ENCODE measurements around the gene TUSC2.

The TUSC2 gene

DNA sequence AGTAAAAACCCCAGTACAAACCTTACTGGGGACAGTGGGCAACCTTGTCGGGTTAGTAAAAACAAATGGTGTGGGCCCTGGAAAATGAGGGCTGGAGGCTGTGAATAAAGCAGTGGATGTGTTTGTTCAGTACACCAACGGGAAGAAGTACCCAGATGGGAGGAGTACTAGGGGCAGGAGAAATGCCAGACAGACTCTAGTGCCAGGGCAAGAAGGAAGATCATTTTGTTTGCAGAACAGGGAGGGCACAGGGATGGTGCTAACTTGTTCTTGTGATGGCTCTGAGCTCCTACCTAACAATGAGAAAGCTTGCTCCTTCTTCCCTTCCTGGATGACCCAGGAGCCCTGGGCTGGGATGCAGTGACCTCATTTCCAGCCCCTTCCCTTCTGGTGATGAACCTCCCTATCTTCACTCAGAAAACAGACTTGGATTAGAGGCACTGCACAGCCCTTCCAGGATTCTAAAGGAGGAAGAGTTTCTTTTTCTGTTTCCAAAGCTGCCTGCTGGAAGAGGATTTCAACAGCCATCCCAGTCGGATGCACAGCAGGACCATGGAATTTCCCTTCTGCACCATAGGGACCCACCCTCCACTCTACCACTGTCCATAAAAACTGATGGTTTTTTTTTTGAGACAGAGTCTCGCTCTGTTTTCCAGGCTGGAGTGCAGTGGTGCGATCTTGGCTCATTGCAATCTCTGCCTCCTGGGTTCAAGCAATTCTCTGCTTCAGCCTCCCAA lies 6.5 kb upstream of the TUSC2 start:
- no peak for DNase-seq

- no peak for DNase-seq
Measured at GRCh38 chr3:50333744-50334328, 5.8 kb upstream of the TUSC2 start.

DNA sequence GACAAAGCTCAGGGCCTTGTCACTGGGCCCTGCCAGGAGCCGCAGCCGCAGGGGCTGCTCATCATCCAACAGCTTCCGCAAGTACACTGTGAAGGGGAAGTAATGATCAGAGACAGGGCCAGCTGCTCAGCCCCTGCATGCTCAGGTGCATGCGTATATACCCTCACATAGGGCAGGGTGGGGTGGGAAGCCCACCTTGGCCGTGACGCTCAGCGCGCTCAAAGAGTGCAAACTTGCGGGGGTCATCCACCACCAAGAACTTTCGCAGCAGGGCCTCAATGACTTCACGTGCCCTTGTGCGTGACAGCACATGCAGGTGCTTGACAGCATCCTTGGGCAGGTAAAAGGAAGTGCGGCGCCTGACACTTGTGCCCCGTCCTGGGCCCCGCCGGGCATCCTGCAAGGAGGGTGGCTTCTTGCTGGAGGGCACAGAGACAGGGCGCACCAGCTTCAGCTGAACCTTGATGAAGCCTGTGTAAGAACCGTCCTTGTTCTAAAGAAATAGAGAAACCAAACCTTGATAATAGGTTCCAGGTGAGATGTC lies 3.4 kb upstream of the TUSC2 start:
- DNase-seq, result no peak

GRCh38 chr3:50330330-50330729 lies 2.3 kb upstream of the TUSC2 start:
- no peak for DNase-seq

- DNase-seq, result no peak
Measured at GRCh38 chr3:50327129-50327528, 894 bp downstream of the TUSC2 start.

DNA sequence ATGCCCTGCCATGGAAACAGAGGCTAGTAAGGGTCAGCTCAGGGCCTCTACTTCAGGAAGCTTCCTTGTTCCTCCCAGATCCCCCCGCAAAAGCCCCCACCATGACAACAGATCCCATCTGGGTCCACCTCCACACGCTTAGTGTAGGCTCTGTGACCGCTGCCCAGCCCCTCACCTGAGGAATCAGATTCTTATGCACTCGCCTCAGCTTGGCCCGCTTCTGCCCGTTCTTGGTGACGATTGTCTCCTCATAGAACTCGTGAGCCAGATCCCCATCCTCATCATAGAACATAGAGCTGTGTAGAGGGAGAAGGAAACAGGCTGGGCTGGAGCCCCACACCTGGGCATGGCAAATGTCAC lies 1.9 kb downstream of the TUSC2 start:
- DNase-seq, result no peak

GRCh38 chr3:50325497-50326181 lies 2.4 kb downstream of the TUSC2 start:
- no peak for DNase-seq

GRCh38 chr3:50325113-50325480 lies 2.9 kb downstream of the TUSC2 start:
- no peak for DNase-seq

DNA sequence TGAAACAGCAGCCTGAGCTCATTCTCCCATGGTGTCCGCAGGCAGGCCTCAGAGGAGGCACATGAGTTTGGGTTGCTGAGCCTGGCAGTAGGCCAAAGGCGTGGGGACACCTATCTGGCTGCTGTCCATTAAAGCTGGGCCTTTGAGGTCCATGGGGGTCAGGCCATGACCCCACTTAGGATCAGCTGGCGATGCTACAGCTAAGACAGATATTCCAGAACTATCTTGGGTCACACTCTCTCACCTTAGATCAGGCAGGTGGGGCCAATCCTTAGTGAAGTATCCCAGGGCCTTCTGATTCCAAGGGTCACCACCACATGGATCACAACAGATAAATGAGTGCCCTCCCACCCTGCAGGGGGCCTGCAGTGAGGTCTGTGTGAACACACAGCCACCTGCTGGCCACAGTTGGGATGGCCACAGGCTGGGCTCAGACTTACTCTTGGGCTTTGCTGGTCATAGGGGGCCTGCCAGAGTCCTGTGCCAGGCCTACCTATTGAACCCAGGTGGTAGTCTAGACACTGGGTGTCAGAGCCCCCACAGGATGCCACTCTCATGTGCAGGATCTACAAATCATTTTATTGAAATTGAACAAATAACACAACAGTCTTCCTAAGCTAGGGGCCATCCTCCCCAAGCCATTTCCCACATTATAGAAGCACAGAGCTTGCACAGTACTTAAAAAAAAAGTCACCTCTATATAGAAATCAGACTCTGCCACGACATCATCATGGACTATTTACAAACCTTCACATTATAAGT lies 3.5 kb downstream of the TUSC2 start:
- DNase-seq, result no peak

- DNase-seq, result no peak
Measured at GRCh38 chr3:50323614-50324199, 4.3 kb downstream of the TUSC2 start.

DNA sequence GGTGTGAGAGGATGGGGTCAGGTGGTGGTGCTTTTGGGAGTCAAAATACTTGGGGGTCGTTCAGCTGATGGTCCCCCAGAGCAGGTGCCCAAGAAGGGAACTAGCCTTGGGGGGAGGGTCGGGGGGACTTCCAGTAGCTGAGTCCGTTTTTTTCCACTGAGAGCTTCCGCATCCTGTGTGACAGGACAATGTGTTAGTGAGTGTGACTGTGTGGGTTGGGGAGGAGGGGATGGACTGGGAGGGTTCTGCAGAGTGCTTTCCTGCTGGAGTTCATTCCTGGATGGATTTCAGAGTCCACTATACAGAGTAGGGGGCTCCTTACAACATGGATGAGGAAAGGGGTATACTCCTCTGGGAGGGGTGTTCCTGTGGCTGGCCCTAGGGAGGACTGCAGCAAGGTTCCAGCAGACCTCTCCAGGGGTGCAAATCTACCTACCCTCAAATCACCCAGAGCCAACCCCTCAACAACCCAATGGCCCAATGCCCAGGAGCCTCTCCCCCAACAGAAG lies 4.9 kb downstream of the TUSC2 start:
- DNase-seq, result no peak

- DNase-seq, result no peak
Measured at GRCh38 chr3:50322386-50323091, 5.5 kb downstream of the TUSC2 start, which contains the start of gene HYAL2. Gene HYAL2, minus strand, starts transcription at chr3:50322745. Its CDS starts 2,256 bp downstream, at chr3:50320489.

GRCh38 chr3:50322115-50322385 lies 6.0 kb downstream of the TUSC2 start:
- no peak for DNase-seq

DNA sequence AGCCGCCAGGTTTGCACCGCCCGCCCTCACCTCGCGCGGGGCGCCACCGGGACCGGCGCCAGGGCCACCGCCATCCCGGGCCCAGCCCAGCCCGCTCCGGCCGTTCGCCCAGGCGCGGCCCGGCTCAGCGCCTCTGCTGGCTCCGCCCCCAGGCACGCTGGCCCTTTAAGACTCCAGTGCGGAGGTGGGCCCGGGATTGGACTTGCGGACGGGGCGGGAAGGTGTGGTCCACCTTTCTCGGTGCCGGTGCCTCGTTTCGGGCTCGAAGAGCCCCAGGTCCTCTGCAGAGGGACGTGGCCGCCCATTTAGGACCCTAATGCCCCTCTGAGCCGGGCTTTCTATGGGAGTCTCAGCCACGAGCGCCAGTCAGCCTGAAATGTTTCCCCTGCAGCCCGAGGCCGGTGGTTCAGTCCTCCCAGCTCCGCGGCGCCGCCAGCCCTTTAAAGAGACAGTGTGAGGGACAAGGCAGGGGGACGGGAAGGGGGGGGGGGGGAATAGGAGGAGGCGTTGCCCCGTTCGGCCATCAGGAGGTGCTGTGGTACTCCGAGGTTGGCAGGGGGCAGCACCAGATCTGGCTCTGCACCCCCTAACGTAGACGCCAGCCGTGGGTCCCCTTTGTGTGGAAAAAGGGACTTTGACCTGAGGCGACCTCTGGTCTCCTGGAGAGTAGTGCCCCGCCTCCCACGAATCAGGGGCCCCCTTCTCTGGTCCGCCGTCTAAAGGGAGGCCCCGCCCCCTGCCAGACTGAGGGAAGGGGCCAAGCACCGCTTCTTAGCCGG lies 6.5 kb downstream of the TUSC2 start:
- DNase-seq, result no peak

GRCh38 chr3:50320853-50321335 lies 7.1 kb downstream of the TUSC2 start:
- DNase-seq, result no peak

GRCh38 chr3:50319894-50320625 lies 8.0 kb downstream of the TUSC2 start:
- no peak for DNase-seq

DNA sequence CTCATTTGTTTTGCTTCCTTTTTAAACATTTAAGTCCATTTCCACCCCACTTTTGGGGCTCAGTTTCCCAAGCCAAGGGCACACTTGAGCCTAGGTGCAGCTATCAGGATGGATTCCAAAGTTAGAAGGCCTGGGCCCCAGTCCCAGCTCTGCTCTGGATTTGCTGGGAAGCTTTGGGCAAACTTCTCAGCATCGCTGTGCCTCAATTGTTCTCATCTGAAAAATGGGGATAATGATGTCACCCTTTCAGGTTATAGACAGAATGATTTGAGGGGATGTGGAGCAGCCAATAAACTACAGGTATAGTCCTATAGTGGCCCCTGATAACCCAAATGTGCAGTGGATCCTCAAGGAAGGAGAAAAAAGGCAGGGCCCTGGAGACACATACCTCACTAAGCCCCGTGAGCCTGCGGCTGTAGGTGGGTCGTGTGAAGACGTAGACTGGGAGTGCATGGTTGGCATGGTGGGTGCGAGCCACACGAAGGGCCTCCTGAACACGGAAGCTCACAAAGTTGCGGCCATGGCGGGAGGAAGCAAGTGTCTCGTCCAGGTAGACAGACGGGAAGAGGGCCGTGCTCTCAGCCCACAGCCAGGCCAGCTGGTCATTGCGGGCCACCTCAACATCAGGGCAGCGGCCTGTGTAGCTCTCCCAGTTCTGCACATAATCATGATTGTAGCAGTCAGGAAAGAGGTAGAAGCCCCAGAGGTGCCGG lies 8.7 kb downstream of the TUSC2 start:
- DNase-seq, result no peak

- no peak for DNase-seq
Measured at GRCh38 chr3:50318615-50319014, 9.4 kb downstream of the TUSC2 start.

DNA sequence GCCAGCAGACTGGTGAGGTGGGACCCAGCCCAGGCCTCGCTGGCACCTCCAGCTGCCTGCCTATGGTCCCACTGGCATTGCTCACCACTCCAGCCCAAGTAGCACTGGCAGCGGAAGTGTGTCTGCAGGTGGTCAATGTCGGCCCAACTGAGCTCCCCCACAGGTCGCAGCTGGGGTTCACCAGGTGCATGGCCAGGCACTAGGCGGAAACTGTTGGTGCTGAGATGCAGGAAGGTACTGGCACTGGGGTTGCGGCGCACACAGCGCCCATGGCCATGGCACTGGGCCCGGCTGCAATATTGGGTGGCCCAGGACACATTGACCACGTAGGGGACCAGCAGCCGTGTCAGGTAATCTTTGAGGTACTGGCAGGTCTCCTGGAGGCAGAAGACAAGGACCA lies 9.9 kb downstream of the TUSC2 start:
- DNase-seq, result no peak

DNA sequence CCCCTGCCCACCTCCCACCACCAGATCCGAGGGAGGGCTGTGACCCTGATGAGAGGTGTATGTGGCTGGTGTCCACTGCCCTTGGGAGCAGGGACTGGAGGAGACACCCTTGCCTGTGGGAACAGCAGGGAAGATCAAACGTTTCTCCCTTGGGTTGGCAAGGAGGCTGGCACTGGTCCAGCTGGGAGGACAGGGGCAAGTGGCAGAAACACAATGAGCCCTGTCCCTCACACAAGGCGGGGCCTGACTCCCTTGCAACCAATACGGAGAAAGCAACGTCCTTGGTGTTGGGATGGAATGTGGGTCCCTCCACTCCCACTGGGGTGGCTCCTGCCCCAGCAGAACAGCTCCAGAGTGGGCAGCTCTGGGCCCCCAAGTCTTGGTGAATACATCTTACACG lies 10.7 kb downstream of the TUSC2 start:
- no peak for DNase-seq
